Fibroblast of skin of back (primary cell): ENCODE results near the gene RPS29.

Source experiments
- DNase-seq: peaks from one replicate; pipeline ENCODE4 v3.0.0-alpha.2; 2013

Gene RPS29

GRCh38 chr14:49549881-49550280, 36.3 kb downstream of the RPS29 start:
- peak; percentile 33 for DNase-seq

- no peak for DNase-seq
Measured at GRCh38 chr14:49549446-49549845, 36.7 kb downstream of the RPS29 start.

GRCh38 chr14:49546766-49547165, 39.4 kb downstream of the RPS29 start:
- no peak for DNase-seq

- DNase-seq, result no peak
Measured at GRCh38 chr14:49545716-49546115, 40.5 kb downstream of the RPS29 start.

GRCh38 chr14:49545071-49545470, 41.1 kb downstream of the RPS29 start:
- DNase-seq, result no peak

- DNase-seq, result no peak
Measured at GRCh38 chr14:49541049-49541448, 45.1 kb downstream of the RPS29 start.

GRCh38 chr14:49538852-49539251, 47.3 kb downstream of the RPS29 start:
- no peak for DNase-seq
